ENCODE measurements around the gene PAPSS1.
"Not testable (repeated sequence)": the region's sequence is repeated elsewhere in the genome, so short reads cannot be mapped to it uniquely, and the experiment has no call there.

The PAPSS1 gene

GRCh38 chr4:107689912-107690587, 30.0 kb downstream of the PAPSS1 start:
- Mint-ChIP-seq H3K4me3 (no peak overlapping the region), H3K27me3 (no peaks in the 10 kb centered on the region), H3K27ac (no peak overlapping the region), H3K4me1 (peaks cover 6% of the 10 kb centered on the region), H3K36me3 (peaks cover 9% of the 10 kb centered on the region), H3K9me3 (no peaks in the 10 kb centered on the region)
- CTCF ChIA-PET, result no interaction called here
- DNase-seq, result no peak

GRCh38 chr4:107688421-107688820, 31.6 kb downstream of the PAPSS1 start:
- H3K4me3 Mint-ChIP-seq, result no peak overlapping the region
- H3K27ac Mint-ChIP-seq, result no peak overlapping the region
- CTCF ChIA-PET, result no interaction called here
- no peaks in the 10 kb centered on the region for H3K9me3 Mint-ChIP-seq
- no peaks in the 10 kb centered on the region for H3K27me3 Mint-ChIP-seq
- H3K4me1 Mint-ChIP-seq, result peaks cover 6% of the 10 kb centered on the region
- DNase-seq, result no peak
- peaks cover 9% of the 10 kb centered on the region for H3K36me3 Mint-ChIP-seq

GRCh38 chr4:107685740-107686139, 34.3 kb downstream of the PAPSS1 start:
- H3K4me1 Mint-ChIP-seq, result no peaks in the 10 kb centered on the region
- no peak overlapping the region for H3K4me3 Mint-ChIP-seq
- no peak overlapping the region for H3K27ac Mint-ChIP-seq
- peaks cover 5% of the 10 kb centered on the region for H3K36me3 Mint-ChIP-seq
- no peak for DNase-seq
- H3K9me3 Mint-ChIP-seq, result no peaks in the 10 kb centered on the region
- no peaks in the 10 kb centered on the region for H3K27me3 Mint-ChIP-seq
- CTCF ChIA-PET, result no interaction called here

- Mint-ChIP-seq H3K27me3 (no peaks in the 10 kb centered on the region), H3K9me3 (peaks cover 3% of the 10 kb centered on the region), H3K4me3 (no peak overlapping the region), H3K36me3 (peaks cover 9% of the 10 kb centered on the region), H3K27ac (no peak overlapping the region), H3K4me1 (no peaks in the 10 kb centered on the region)
- CTCF ChIA-PET, result interaction anchor here (2.2 kb wide), 1 partner anchor 53 kb away, joined by 7 read pairs; no protein-coding TSS in a partner anchor
- DNase-seq, result no peak
Measured at GRCh38 chr4:107683873-107684272, 36.2 kb downstream of the PAPSS1 start.

GRCh38 chr4:107682306-107682705, 37.7 kb downstream of the PAPSS1 start:
- DNase-seq, result no peak
- Mint-ChIP-seq H3K27ac (no peak overlapping the region), H3K27me3 (no peaks in the 10 kb centered on the region), H3K4me1 (no peaks in the 10 kb centered on the region), H3K36me3 (peaks cover 15% of the 10 kb centered on the region), H3K4me3 (no peak overlapping the region), H3K9me3 (peaks cover 6% of the 10 kb centered on the region)
- CTCF ChIA-PET, result no interaction called here

- Mint-ChIP-seq H3K4me3 (no peak overlapping the region), H3K36me3 (no peaks in the 10 kb centered on the region), H3K27me3 (no peaks in the 10 kb centered on the region), H3K9me3 (no peaks in the 10 kb centered on the region), H3K27ac (no peak overlapping the region), H3K4me1 (no peaks in the 10 kb centered on the region)
- CTCF ChIA-PET, result no interaction called here
- DNase-seq, result no peak
Measured at GRCh38 chr4:107669068-107669467, 51.0 kb downstream of the PAPSS1 start.

- Mint-ChIP-seq H3K9me3 (no peaks in the 10 kb centered on the region), H3K27ac (no peak overlapping the region), H3K27me3 (no peaks in the 10 kb centered on the region), H3K36me3 (no peaks in the 10 kb centered on the region), H3K4me3 (no peak overlapping the region), H3K4me1 (no peaks in the 10 kb centered on the region)
- no peak for DNase-seq
- CTCF ChIA-PET, result no interaction called here
Measured at GRCh38 chr4:107666134-107666533, 53.9 kb downstream of the PAPSS1 start.

GRCh38 chr4:107665001-107665400, 55.0 kb downstream of the PAPSS1 start:
- no peaks in the 10 kb centered on the region for H3K27me3 Mint-ChIP-seq
- no peaks in the 10 kb centered on the region for H3K9me3 Mint-ChIP-seq
- no peak for DNase-seq
- H3K4me3 Mint-ChIP-seq, result no peak overlapping the region
- H3K36me3 Mint-ChIP-seq, result no peaks in the 10 kb centered on the region
- no peak overlapping the region for H3K27ac Mint-ChIP-seq
- CTCF ChIA-PET, result no interaction called here
- H3K4me1 Mint-ChIP-seq, result no peaks in the 10 kb centered on the region

GRCh38 chr4:107658400-107659336, 61.4 kb downstream of the PAPSS1 start:
- CTCF ChIA-PET, result interaction anchor here (0.7 kb wide), 1 partner anchor 360 kb away, joined by 3 read pairs; no protein-coding TSS in a partner anchor
- H3K4me1 Mint-ChIP-seq, result no peaks in the 10 kb centered on the region
- no peak overlapping the region for H3K4me3 Mint-ChIP-seq
- peaks cover 2% of the 10 kb centered on the region for H3K36me3 Mint-ChIP-seq
- no peaks in the 10 kb centered on the region for H3K27me3 Mint-ChIP-seq
- H3K9me3 Mint-ChIP-seq, result no peaks in the 10 kb centered on the region
- no peak for DNase-seq
- no peak overlapping the region for H3K27ac Mint-ChIP-seq

- peaks cover 18% of the 10 kb centered on the region for H3K36me3 Mint-ChIP-seq
- H3K9me3 Mint-ChIP-seq, result peaks cover 2% of the 10 kb centered on the region
- H3K4me1 Mint-ChIP-seq, result no peaks in the 10 kb centered on the region
- H3K27ac Mint-ChIP-seq, result no peak overlapping the region
- CTCF ChIA-PET, result interaction anchor here (0.5 kb wide), 1 partner anchor 244 kb away, joined by 4 read pairs; no protein-coding TSS in a partner anchor
- no peak for DNase-seq
- H3K27me3 Mint-ChIP-seq, result no peaks in the 10 kb centered on the region
- no peak overlapping the region for H3K4me3 Mint-ChIP-seq
Measured at GRCh38 chr4:107655289-107655688, 64.7 kb downstream of the PAPSS1 start.

GRCh38 chr4:107654694-107655093, 65.3 kb downstream of the PAPSS1 start:
- H3K36me3 Mint-ChIP-seq, result peaks cover 18% of the 10 kb centered on the region

GRCh38 chr4:107651408-107651807, 68.6 kb downstream of the PAPSS1 start:
- DNase-seq, H3K27me3 Mint-ChIP-seq: not testable (repeated sequence)
- peaks cover 18% of the 10 kb centered on the region for H3K36me3 Mint-ChIP-seq

More at GRCh38 chr4:107654694-107655093, 65.3 kb downstream of the PAPSS1 start:
- Mint-ChIP-seq H3K27me3 (no peaks in the 10 kb centered on the region), H3K4me3 (no peak overlapping the region), H3K9me3 (peaks cover 2% of the 10 kb centered on the region), H3K4me1 (no peaks in the 10 kb centered on the region), H3K27ac (no peak overlapping the region)
- CTCF ChIA-PET, result interaction anchor here (0.5 kb wide), 1 partner anchor 244 kb away, joined by 4 read pairs; no protein-coding TSS in a partner anchor
- DNase-seq, result no peak

GRCh38 chr4:107650251-107650650, 69.8 kb downstream of the PAPSS1 start:
- H3K27ac Mint-ChIP-seq, result no peak overlapping the region
- H3K4me3 Mint-ChIP-seq, result no peak overlapping the region
- CTCF ChIA-PET, result no interaction called here
- H3K27me3 Mint-ChIP-seq, result no peaks in the 10 kb centered on the region
- H3K4me1 Mint-ChIP-seq, result no peaks in the 10 kb centered on the region
- DNase-seq, result no peak
- peaks cover 18% of the 10 kb centered on the region for H3K36me3 Mint-ChIP-seq
- H3K9me3 Mint-ChIP-seq, result peaks cover 2% of the 10 kb centered on the region

More at GRCh38 chr4:107651408-107651807, 68.6 kb downstream of the PAPSS1 start:
- H3K9me3 Mint-ChIP-seq, H3K27ac Mint-ChIP-seq, CTCF ChIA-PET, H3K4me3 Mint-ChIP-seq, H3K4me1 Mint-ChIP-seq: not testable (repeated sequence)

GRCh38 chr4:107648178-107648991, 71.6 kb downstream of the PAPSS1 start:
- Mint-ChIP-seq H3K9me3 (peaks cover 2% of the 10 kb centered on the region), H3K27ac (no peak overlapping the region), H3K4me1 (no peaks in the 10 kb centered on the region), H3K4me3 (no peak overlapping the region), H3K36me3 (peaks cover 16% of the 10 kb centered on the region), H3K27me3 (no peaks in the 10 kb centered on the region)
- DNase-seq, result no peak
- CTCF ChIA-PET, result no interaction called here
